HUES48 (cell line): ENCODE results near the gene HIRA.

ENCODE experiments used
- H3K27ac ChIP-seq: one replicate; pipeline ENCODE4 v1.7.0; 2013; ENCODE audit warnings: low read depth, low read length, inconsistent platforms
- H3K27me3 ChIP-seq: 2 replicates; pipeline ENCODE4 v1.6.1; 2013; ENCODE audit warnings: mild to moderate bottlenecking, low read length; ENCODE audit not compliant: control insufficient read depth, insufficient read depth
- H3K36me3 ChIP-seq: 2 replicates; pipeline ENCODE4 v1.6.1; 2013; ENCODE audit warnings: low read length; ENCODE audit not compliant: control insufficient read depth, insufficient read depth
- H3K4me1 ChIP-seq: 2 replicates; pipeline ENCODE4 v1.6.1; 2013; ENCODE audit warnings: mild to moderate bottlenecking, low read length; ENCODE audit not compliant: control insufficient read depth, insufficient read depth
- H3K4me3 ChIP-seq: 2 replicates; pipeline ENCODE4 v1.5.1; 2013; ENCODE audit warnings: mild to moderate bottlenecking, low read depth, low read length
- H3K9ac ChIP-seq: 2 replicates; pipeline ENCODE4 v1.6.1; 2013; ENCODE audit warnings: mild to moderate bottlenecking, low read depth, low read length, moderate library complexity
- H3K9me3 ChIP-seq: 2 replicates; pipeline ENCODE4 v1.6.1; 2013; ENCODE audit warnings: low read length; ENCODE audit not compliant: control insufficient read depth, insufficient read depth

HIRA gene

DNA sequence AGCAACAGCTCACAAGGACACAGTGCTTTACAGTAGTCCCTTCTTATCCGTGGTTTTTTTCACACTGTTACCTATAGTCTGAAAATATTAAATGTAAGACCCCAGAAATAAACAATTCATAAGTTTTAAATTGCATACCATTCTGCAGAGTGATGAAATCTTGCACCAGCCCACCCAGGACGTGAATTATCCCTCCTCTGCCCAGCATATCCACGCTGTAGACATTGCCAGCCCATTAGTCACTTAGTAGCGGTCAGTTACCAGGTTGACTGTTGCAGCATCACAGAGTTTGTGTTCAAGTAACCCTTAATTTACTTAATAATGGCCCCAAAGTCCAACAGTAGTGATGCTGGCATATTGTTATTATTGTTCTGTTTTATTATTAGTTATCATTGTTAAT is 143.6 kb downstream of the HIRA start:
- Histone ChIP-seq H3K36me3 (no peaks in the 10 kb centered on the region), H3K4me3 (no peak overlapping the region), H3K4me1 (peaks cover 55% of the 10 kb centered on the region), H3K9me3 (no peaks in the 10 kb centered on the region), H3K27me3 (peaks cover 17% of the 10 kb centered on the region), H3K9ac (no peak overlapping the region), H3K27ac (peak overlapping the region; percentile 31)

DNA sequence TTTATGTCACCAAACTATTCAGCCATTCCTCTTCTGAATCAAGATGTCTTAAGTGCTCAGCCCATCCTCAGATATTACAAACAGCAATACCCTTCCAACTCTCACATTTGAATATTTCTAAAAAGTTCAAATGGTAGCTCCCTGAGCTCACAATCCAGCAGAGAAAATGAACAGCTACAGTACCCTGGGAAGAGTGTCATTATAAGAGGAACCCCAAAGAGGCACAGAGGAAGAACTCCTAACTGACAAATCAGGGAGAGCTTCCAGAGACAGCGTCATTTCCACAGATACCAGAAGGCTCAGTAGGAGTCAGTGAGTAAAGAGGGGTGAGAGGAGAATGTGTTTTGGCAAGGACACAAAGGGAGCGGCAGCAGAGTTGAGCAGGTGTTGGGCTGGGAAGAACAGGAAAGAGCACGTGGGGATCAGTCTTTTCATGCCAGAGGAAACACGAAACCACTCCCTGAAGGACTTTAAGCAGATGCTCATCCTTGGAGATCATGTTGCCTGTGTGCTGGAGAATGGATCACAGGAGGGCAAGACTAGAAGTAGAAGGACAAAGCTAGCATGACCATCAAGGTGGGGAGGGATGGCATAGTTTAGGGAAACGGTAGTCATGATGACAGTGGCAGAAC is 144.3 kb downstream of the HIRA start:
- peaks cover 17% of the 10 kb centered on the region for H3K27me3 ChIP-seq
- no peaks in the 10 kb centered on the region for H3K9me3 ChIP-seq
- peak overlapping the region; percentile 93 for H3K27ac ChIP-seq
- no peak overlapping the region for H3K9ac ChIP-seq
- peaks cover 50% of the 10 kb centered on the region for H3K4me1 ChIP-seq
- H3K36me3 ChIP-seq: no peaks in the 10 kb centered on the region
- no peak overlapping the region for H3K4me3 ChIP-seq

DNA sequence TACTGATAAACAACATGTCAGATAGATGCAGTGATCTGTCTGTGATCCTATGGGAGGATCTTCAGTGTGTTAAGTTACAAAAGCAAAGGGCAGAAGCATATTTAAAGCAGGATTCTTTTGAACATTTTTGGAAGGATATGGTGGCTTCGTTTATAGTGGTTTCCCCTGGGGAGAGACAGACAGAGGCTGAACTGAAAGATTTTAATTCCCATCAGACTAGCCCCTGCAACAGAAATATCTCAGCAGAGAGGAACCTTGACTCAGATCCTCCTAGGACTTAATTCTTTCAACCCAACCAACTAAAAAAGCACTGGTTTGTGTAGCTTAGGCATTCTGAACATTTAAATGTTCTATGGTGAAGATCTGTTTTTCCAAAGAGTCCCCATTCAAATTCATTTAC is 145.7 kb downstream of the HIRA start:
- Histone ChIP-seq H3K4me1 (peaks cover 48% of the 10 kb centered on the region), H3K4me3 (peak overlapping the region; percentile 8; the same call in 1 of the 2 replicates), H3K9ac (peak overlapping the region; percentile 1; the same call in 1 of the 2 replicates), H3K9me3 (no peaks in the 10 kb centered on the region), H3K27ac (peak overlapping the region; percentile 93), H3K27me3 (peaks cover 14% of the 10 kb centered on the region), H3K36me3 (no peaks in the 10 kb centered on the region)
